Measurements from ENCODE around the gene FAM204A. TPM values are rescaled to one million over a fixed set of nuclear protein-coding genes. Genes with fewer than 3 reads are reported as not detected.

Gene FAM204A
- total RNA-seq, 4 donors from 2014 or later, result 6.8 to 99.0 (median 51.3) TPM

- TF ChIP-seq, protein P1, sequence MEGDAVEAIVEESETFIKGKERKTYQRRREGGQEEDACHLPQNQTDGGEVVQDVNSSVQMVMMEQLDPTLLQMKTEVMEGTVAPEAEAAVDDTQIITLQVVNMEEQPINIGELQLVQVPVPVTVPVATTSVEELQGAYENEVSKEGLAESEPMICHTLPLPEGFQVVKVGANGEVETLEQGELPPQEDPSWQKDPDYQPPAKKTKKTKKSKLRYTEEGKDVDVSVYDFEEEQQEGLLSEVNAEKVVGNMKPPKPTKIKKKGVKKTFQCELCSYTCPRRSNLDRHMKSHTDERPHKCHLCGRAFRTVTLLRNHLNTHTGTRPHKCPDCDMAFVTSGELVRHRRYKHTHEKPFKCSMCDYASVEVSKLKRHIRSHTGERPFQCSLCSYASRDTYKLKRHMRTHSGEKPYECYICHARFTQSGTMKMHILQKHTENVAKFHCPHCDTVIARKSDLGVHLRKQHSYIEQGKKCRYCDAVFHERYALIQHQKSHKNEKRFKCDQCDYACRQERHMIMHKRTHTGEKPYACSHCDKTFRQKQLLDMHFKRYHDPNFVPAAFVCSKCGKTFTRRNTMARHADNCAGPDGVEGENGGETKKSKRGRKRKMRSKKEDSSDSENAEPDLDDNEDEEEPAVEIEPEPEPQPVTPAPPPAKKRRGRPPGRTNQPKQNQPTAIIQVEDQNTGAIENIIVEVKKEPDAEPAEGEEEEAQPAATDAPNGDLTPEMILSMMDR (IDR thresholded peaks at IDR 0.05), result no peak
- no peak for TF ChIP-seq POLR2A (IDR thresholded peaks at IDR 0.05)
Observed at GRCh38 chr10:118287076-118287806, 54.9 kb downstream of the FAM204A start.

DNA sequence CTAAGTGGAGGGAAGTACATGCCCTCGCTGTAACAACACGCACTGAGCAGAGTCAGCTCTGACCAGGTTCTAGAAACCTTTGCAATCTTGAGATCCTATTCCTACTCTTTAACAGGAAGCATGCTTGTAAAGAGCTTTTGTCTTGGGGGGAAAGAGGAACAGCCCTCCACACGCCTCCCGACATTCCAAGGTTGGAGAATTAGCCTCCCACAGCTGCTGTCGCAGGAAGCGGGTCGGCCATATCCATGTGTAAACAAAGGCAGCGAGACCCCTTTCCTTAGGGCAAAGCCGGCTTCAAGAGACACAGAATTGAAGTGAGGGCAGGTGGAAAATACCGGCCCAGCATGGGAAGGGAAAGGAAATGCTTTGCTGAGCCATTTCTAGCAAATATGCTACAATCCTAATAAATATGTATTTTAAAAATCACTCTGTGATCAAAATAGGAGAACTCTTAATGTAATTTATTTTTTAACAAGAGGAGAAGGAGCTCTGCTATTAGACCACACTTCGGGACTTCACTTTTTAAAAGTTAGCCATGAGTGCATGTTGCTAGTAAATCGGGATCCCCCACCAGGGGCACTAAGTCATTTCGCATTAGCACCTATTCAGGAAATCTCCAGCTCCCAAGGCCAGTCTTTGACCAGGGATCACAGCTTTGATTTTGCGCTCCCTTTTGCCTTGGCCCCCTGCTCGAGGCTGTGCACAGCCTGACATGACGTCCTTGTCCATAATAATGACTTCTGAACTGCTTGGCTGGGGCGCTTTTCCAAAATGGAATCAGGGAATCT lies 55.9 kb downstream of the FAM204A start:
- no peaks in the 10 kb centered on the region for H3K4me1 ChIP-seq
- H3K4me3 ChIP-seq, result no peak overlapping the region
- TF ChIP-seq POLR2A (IDR thresholded peaks at IDR 0.05), result no peak
- TF ChIP-seq, protein P1 (IDR thresholded peaks at IDR 0.05), result no peak
- intact Hi-C loops (cut with DNase I; ENCODE audit: low total_unique reads), result no loop called here
- no peaks in the 10 kb centered on the region for H3K9me3 ChIP-seq
- H3K27me3 ChIP-seq, result no peaks in the 10 kb centered on the region
- no peak for DNase-seq
- no peaks in the 10 kb centered on the region for H3K36me3 ChIP-seq
- no peak overlapping the region for H3K27ac ChIP-seq

More at GRCh38 chr10:118287076-118287806, 54.9 kb downstream of the FAM204A start:
- Histone ChIP-seq H3K4me1 (no peaks in the 10 kb centered on the region), H3K9me3 (no peaks in the 10 kb centered on the region), H3K36me3 (no peaks in the 10 kb centered on the region), H3K27me3 (no peaks in the 10 kb centered on the region), H3K27ac (no peak overlapping the region), H3K4me3 (no peak overlapping the region)
- intact Hi-C loops (cut with DNase I; ENCODE audit: low total_unique reads), result no loop called here
- DNase-seq, result no peak

DNA sequence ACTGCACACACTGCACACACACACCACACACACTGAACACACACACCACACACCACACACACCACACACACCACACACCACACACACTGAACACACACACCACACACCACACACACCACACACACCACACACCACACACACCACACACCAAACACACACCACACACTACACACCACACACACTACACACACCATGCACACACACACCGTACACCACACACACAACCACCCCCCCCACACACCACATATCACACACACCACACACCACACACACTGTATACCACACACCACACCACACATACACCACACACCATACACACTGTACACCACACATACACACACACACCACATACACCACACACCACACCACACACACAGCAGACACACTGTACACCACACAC lies 59.5 kb downstream of the FAM204A start:
- peaks cover 0 to 2% of the 10 kb centered on the region in 2 donors for H3K9me3 ChIP-seq
- H3K27me3 ChIP-seq, result no peaks in the 10 kb centered on the region
- H3K4me1 ChIP-seq, result no peaks in the 10 kb centered on the region
- TF ChIP-seq, protein P1 (IDR thresholded peaks at IDR 0.05), result no peak
- no peak for TF ChIP-seq POLR2A (IDR thresholded peaks at IDR 0.05)
- intact Hi-C loops (cut with DNase I; ENCODE audit: low total_unique reads), result no loop called here
- H3K36me3 ChIP-seq, result no peaks in the 10 kb centered on the region
- DNase-seq, result no peak
- no peak overlapping the region for H3K27ac ChIP-seq
- H3K4me3 ChIP-seq, result no peak overlapping the region

DNA sequence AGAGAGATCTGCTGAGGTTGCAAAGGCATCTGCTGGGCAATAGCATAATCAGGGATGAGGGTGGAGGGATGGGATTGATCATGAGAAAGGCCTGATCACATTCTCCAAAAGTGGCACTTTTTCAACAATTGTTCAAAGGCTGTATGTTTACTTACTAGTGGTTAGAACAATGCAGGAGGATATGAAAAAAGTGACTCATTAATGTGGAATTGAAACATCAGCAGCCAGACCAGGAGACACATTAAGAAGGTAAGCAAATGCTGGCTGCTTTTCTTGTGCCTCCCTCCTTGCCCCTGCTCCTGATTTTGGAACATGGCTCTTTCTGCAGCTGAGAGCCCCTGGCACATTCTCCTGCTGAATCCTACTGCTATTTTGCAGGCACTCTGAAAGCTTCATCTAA lies 63.5 kb downstream of the FAM204A start:
- Histone ChIP-seq H3K27me3 (no peaks in the 10 kb centered on the region), H3K9me3 (peaks cover 0 to 2% of the 10 kb centered on the region in 2 donors), H3K27ac (no peak overlapping the region), H3K4me1 (peaks cover 0 to 3% of the 10 kb centered on the region in 2 donors), H3K4me3 (no peak overlapping the region), H3K36me3 (no peaks in the 10 kb centered on the region)
- TF ChIP-seq, protein P1 (IDR thresholded peaks at IDR 0.05), result no peak
- no peak for TF ChIP-seq POLR2A (IDR thresholded peaks at IDR 0.05)
- intact Hi-C loops (cut with DNase I; ENCODE audit: low total_unique reads), result no loop called here
- no peak for DNase-seq

- intact Hi-C loops (cut with DNase I; ENCODE audit: low total_unique reads), result no loop called here
- Histone ChIP-seq H3K4me3 (no peak overlapping the region), H3K27ac (no peak overlapping the region), H3K9me3 (peaks cover 0 to 2% of the 10 kb centered on the region in 2 donors), H3K27me3 (no peaks in the 10 kb centered on the region), H3K4me1 (peaks cover 0 to 3% of the 10 kb centered on the region in 2 donors), H3K36me3 (no peaks in the 10 kb centered on the region)
- DNase-seq, result no peak
- no peak for TF ChIP-seq POLR2A (IDR thresholded peaks at IDR 0.05)
- TF ChIP-seq, protein P1 (IDR thresholded peaks at IDR 0.05), result no peak
Observed at GRCh38 chr10:118277871-118278270, 64.3 kb downstream of the FAM204A start.

Data from uterus (tissue), 4 donors.